Right forelimb (tissue), 1 donor: Measurements from ENCODE around the gene CLEC16A.

Experiments
- DNase-seq: peaks from one replicate; pipeline ENCODE4 v3.0.0-alpha.2; 2018

CLEC16A gene

GRCh38 chr16:11165349-11165748, 221.0 kb downstream of the CLEC16A start:
- DNase-seq, result no peak

DNA sequence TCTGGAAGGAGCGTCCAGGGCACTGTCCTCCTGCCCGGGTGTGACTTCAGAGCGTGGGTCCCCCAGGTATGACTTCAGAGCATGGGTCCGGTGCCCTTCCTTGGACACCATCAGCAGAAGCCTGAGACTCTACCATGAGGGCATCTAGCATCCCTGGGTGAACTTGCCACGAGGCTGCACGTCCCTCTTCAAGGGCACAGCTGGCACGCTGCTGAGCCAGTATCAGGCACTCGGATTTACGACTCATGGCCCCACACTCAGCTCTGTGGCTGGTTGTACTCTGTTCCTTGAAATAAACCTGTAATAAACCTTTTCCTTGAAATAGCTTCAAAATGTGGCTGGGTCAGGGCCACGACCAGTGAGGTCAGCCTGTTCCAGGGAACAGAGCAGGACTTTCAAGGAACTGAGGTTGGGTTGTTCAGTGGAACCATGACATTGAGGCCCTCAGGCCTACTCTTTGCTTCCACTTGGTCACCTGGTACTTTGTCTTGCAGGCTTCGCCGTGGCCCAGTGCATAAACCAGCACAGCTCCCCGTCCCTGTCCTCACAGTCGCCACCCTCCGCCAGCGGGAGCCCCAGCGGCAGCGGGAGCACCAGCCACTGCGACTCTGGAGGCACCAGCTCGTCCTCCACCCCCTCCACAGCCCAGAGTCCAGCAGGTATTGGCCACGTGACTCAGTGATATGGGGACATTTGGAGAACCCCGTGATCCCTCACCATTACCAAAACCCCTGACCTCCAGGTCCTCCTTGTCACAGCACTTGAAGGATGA, 221.7 kb downstream of the CLEC16A start:
- no peak for DNase-seq

DNA sequence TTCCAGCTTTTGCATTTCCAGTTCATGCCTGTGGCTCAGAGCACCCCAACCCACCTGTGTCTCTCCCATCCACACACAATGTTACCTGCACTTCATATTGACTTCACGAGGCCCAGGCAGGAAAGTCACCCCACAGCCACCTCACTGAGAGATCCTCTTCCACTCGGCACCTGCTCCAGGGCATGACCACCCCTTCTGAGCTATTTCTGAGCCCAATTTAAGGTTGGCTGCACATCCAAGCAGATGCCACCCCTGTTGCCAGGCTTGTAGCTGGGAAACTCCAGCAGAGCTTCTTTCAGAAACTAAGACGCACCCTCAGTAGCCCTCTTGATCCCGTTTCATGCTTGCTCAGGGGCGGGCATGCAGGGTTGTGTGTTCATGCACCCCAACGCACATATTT, 223.2 kb downstream of the CLEC16A start:
- no peak for DNase-seq

DNA sequence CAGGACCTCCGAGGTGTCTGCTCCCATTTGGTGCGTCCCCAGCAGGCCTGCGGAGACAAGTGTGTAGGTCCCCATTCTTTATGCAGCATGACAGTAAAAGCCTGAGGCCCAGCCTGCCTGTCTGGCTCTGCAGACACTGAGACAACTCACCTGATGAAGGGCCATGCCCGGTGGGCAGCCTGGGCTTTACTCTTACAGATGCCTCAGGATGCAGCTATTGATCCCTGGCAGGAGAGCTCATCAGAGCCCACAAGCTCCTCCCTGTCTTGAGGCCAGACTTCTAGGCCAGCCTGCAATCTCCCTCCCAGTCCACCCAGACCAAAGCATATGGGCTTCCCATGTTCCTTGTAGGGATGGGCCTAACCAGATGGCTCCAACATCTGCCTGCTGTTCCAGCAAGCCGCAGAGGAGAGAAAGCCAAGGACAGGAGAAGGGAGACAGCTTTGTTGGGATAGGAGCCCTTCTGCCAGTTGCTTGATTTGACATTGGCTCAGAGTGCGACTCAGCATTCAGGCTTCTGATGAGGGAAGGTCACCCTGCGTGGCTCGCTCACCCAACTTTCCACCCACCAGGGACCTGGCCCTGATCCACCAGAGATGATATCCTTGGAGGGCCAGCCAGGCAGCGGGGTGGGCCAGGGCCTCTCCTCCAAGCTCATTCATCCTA, 224.2 kb downstream of the CLEC16A start:
- no peak for DNase-seq

DNA sequence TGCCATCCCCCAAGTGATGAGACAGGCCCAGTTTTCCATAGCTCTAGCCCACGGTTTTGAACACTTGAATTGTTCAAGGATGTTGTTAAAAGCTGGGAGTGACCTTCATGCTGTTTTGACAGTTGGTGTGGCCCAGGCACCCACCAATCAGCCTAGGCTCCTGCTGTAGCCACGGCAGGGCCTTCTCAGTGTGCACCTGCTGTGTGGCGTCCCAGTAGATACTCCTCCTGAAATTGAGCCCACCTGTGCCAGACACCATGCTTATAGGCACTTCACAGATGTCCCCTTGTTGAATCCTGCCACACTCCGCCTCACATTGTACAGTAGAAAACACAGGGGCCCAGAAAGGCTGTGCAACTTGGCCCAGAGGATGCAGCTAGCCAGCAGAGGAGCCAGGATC, 225.3 kb downstream of the CLEC16A start:
- no peak for DNase-seq

DNA sequence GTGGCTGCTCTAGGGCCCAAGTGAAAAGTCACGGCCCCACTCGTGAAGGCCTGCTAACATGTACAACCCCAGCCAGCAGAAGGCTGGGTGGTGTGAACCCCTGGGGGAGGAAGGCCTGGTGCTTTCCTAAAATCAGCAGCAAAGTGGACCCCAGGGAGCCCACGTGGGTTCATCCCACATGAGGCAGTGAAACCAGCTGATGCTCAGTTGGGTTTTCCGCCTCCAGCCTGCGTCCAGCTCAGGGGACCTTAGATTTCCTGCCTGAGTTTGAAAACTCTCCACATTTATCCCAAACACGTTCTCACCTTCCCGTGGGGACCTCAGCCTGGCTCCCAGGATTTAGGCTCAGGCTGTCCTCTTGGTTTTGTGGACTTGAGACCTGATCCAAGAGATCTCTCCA, 225.8 kb downstream of the CLEC16A start:
- no peak for DNase-seq

GRCh38 chr16:11170696-11171447, 226.5 kb downstream of the CLEC16A start:
- no peak for DNase-seq

- no peak for DNase-seq
These were observed 227.0 kb downstream of the CLEC16A start for GRCh38 chr16:11171448-11171709.

DNA sequence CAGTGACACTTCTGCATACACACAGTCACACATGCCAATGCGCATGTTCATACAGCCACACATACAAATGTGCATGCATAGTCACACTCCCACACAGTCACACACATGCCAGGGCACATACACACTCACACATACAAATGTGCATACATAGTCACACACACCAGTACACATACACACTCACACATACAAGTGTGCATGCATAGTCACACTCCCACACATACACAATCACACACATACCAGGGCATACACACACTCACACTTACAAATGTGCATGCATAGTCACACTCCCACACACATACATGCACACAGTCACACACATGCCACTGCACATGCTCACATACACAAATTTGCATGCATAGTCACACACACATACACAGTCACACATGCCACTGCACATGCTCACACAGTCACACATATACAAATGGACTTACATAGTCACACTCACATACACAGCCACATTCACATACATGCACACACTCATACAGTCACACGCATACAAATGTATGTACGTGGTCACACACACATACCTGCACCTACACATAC, 227.5 kb downstream of the CLEC16A start:
- DNase-seq, result no peak

- no peak for DNase-seq
These were observed 229.1 kb downstream of the CLEC16A start for GRCh38 chr16:11173426-11173825.

DNA sequence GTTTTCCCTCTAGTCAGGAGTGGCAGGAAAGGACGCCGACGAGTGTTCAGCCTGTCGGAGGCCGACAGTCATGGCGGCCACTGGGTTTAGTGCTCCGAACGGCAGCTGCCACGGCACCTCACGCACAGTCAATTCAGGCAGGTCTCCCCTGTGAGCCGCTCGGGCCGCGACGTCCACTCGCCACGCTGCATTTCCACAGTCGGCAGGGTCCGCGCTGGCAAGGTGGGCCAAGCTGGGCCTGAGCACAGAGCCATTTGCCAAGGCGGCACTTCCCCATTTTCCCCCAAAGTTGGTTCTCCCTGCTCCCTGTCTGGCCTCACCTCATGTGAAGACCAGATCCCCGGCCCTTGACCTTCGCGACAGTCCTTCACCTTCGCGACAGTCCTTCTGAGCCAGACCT, 229.8 kb downstream of the CLEC16A start:
- DNase-seq, result no peak

- no peak for DNase-seq
These were observed 230.9 kb downstream of the CLEC16A start for GRCh38 chr16:11175106-11175786.

DNA sequence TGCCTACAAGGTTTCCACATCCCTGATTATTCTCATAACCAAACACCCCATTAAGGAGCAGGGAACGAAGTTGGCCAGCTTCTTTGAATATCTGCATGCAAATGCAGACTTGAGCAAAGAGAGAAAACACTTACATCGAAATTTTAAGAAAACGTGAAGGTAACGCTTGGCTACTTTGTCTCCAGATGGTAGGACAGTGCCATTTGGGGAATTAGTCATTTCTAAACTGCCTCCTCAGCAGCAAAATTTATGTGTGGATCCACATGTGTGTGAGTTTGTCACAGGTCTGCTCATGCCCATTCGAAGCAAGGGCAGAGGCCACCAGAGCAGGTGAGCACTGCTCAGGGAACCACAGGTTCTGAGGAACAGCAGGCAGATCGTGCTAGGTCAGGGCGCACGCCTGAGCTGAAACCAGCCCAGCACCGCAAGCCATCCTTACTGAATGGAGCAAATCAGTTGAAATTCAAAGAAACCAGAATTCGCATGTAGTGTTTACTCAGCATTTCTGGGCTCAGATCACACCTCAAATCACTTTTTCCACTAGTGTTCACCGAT, 231.5 kb downstream of the CLEC16A start:
- DNase-seq, result no peak

DNA sequence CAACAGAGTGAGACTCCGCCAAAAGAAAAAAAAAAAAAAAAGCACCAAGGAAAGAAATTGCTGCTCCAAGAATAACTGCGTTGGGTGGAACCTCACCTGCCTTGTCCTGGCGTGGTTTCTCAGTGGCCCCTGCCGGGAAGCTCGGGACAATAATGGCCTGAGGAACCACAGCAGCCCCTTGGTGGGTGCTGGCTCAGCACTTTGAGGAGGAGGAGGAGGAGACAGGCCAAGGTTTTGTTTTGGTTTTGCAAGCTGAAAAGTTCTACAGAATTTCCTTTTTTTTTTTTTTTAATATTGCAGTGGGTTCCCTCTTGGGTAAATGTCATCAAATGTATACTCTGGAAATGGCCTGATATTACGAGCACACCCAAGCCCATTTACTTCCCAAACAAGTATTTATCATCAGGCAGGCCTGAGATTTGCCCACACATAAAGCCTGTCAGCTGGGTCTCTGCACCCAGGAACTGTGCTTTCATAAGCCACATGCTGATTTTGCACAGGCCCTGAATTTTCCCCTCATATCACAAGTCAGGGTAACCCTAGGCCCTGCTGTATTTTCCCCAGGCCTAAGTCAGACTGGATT, 233.3 kb downstream of the CLEC16A start:
- no peak for DNase-seq

GRCh38 chr16:11178424-11178823, 234.1 kb downstream of the CLEC16A start:
- no peak for DNase-seq

DNA sequence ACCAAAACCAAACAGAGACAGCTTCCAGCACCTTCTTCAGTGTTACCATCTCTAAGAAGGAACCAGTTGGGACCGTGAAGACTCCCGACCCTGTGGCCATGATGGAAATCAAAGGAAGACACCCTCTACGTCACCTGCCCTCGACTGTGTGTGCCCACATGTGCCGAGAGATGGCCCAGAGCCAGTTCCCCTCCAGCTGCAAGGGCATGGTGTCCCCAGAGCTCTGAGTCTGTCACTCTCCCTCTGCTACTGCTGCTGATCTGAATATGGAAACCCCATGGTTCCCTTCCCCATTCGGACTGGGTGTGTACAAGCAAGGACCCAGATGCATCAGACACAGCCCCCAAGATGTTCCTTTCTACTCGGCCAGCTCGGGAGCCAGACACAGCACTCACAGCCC, 235.2 kb downstream of the CLEC16A start:
- DNase-seq, result no peak

GRCh38 chr16:11180489-11180888, 236.1 kb downstream of the CLEC16A start:
- DNase-seq, result no peak

DNA sequence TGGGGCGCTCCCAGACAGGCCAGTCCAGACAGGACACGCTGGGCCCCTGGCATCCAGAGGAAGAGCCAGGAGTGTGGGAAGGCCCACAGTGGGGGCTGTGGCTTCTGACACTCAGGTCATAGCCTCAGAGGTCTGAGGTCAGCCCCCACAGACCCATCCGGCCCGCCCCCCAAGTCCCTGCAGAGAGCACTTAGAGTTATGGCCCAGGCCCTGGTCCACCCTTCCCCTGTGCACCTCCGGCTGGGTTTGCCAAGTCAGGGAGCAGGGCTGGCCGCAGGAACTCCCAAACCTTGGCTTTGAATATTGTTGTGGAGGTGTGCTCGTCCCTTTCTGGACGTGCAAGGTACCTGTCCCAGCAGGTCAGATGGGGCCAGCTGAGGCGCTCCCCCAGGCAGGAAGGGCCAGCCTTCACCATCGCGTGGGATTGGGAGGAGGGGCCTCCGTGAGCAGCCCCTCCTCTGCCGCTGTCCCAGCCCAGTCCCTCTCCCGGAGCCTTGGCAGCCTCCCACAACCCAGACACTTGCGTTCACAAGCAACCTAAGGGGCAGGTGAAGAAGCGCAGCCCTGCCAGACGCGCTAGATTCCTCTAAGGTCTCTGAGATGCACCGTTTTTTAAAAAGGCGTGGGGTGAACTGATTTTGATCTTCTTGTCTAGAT, 237.0 kb downstream of the CLEC16A start:
- DNase-seq, result no peak

GRCh38 chr16:11181899-11182279, 237.5 kb downstream of the CLEC16A start:
- DNase-seq, result no peak

DNA sequence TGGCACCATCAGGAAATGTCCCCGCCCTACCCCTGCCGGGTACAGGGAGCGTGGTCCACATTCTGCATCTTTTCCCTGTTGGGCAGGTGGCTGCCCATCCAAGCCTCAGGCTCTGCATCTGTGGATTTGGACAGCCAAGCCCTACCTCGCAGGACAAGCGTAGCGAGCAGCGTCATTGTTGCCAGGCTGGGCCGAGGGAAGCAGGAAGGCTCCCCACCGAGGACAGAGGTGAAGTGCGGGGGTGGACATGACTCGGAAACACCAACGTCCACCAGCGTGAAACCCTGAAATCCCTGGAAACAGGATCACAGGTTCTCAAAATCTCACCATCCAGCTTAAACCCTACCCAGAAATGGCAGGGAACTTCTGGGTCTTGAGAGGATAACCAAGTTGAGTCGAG, 238.0 kb downstream of the CLEC16A start:
- DNase-seq, result no peak

- DNase-seq, result no peak
These were observed 238.9 kb downstream of the CLEC16A start for GRCh38 chr16:11183035-11183812.
